Memory B cell (primary cell): ENCODE data around the gene RAB1A.
A peak's percentile ranks its signal among the peaks of the same experiment; 100 is the strongest.
"Not testable (repeated sequence)": the region's sequence is repeated elsewhere in the genome, so short reads cannot be mapped to it uniquely, and the experiment has no call there.

ENCODE experiments used
- ATAC-seq: fragments of 150-1000 bp; cut with Tn5 transposase; 2 replicates; pipeline ENCODE4 v1.10.0; 2021; ENCODE audit warnings: low read depth, mild to moderate bottlenecking, moderate library complexity
- DNase-seq, 2 donors: peaks; one replicate each; pipeline ENCODE4 v3.0.0; 2022; ENCODE audit warnings: low spot score in 2 of 2
- H3K27ac Mint-ChIP-seq: one replicate; pipeline ENCODE4 v1.8.0; 2022; ENCODE audit warnings: mild to moderate bottlenecking, moderate library complexity, mixed read lengths
- H3K27me3 Mint-ChIP-seq: one replicate; pipeline ENCODE4 v1.8.0; 2022; ENCODE audit warnings: mixed read lengths
- H3K36me3 Mint-ChIP-seq: one replicate; pipeline ENCODE4 v1.8.0; 2022; ENCODE audit warnings: mild to moderate bottlenecking, mixed read lengths
- H3K4me1 Mint-ChIP-seq: one replicate; pipeline ENCODE4 v1.8.0; 2022; ENCODE audit warnings: mixed read lengths
- H3K4me3 Mint-ChIP-seq: one replicate; pipeline ENCODE4 v1.8.0; 2022; ENCODE audit warnings: mild to moderate bottlenecking, moderate library complexity, mixed read lengths
- H3K9me3 Mint-ChIP-seq: one replicate; pipeline ENCODE4 v1.8.0; 2022; ENCODE audit warnings: mixed read lengths

Gene RAB1A

GRCh38 chr2:65125457-65125856 is 4.4 kb downstream of the RAB1A start:
- ATAC-seq, H3K4me3 Mint-ChIP-seq, DNase-seq, H3K36me3 Mint-ChIP-seq, H3K27me3 Mint-ChIP-seq, H3K27ac Mint-ChIP-seq, H3K9me3 Mint-ChIP-seq: not testable (repeated sequence)
- peaks cover 26% of the 10 kb centered on the region for H3K4me1 Mint-ChIP-seq

GRCh38 chr2:65122313-65122712 is 7.6 kb downstream of the RAB1A start:
- no peak overlapping the region for H3K4me3 Mint-ChIP-seq
- peaks cover 31% of the 10 kb centered on the region for H3K4me1 Mint-ChIP-seq
- DNase-seq: no peak
- H3K9me3 Mint-ChIP-seq: no peaks in the 10 kb centered on the region
- peak overlapping the region; percentile 3 for H3K27ac Mint-ChIP-seq
- no peaks in the 10 kb centered on the region for H3K27me3 Mint-ChIP-seq
- no peak for ATAC-seq
- H3K36me3 Mint-ChIP-seq: no peaks in the 10 kb centered on the region

- Mint-ChIP-seq H3K4me3 (no peak overlapping the region), H3K4me1 (peaks cover 28% of the 10 kb centered on the region), H3K9me3 (no peaks in the 10 kb centered on the region), H3K27me3 (no peaks in the 10 kb centered on the region), H3K36me3 (no peaks in the 10 kb centered on the region), H3K27ac (no peak overlapping the region)
- ATAC-seq (no peak), DNase-seq (no peak)
Observed at GRCh38 chr2:65120990-65121693, 8.8 kb downstream of the RAB1A start.

GRCh38 chr2:65116645-65117044 is 13.3 kb downstream of the RAB1A start:
- no peak overlapping the region for H3K4me3 Mint-ChIP-seq
- H3K4me1 Mint-ChIP-seq: peaks cover 29% of the 10 kb centered on the region
- no peaks in the 10 kb centered on the region for H3K9me3 Mint-ChIP-seq
- H3K27ac Mint-ChIP-seq: no peak overlapping the region
- H3K27me3 Mint-ChIP-seq: no peaks in the 10 kb centered on the region
- no peak for DNase-seq
- peaks cover 3% of the 10 kb centered on the region for H3K36me3 Mint-ChIP-seq
- ATAC-seq: no peak

- peaks cover 8% of the 10 kb centered on the region for H3K36me3 Mint-ChIP-seq
- ATAC-seq: no peak
- H3K4me3 Mint-ChIP-seq: no peak overlapping the region
- peaks cover 25% of the 10 kb centered on the region for H3K4me1 Mint-ChIP-seq
- H3K27ac Mint-ChIP-seq: no peak overlapping the region
- H3K27me3 Mint-ChIP-seq: no peaks in the 10 kb centered on the region
- DNase-seq: no peak
- no peaks in the 10 kb centered on the region for H3K9me3 Mint-ChIP-seq
Observed at GRCh38 chr2:65114921-65115320, 15.0 kb downstream of the RAB1A start.

GRCh38 chr2:65113816-65114215 is 16.1 kb downstream of the RAB1A start:
- H3K4me1 Mint-ChIP-seq: peaks cover 28% of the 10 kb centered on the region
- no peak for ATAC-seq
- no peak overlapping the region for H3K27ac Mint-ChIP-seq

GRCh38 chr2:65113229-65113628 is 16.7 kb downstream of the RAB1A start:
- Mint-ChIP-seq H3K4me1 (peaks cover 28% of the 10 kb centered on the region), H3K36me3 (peaks cover 12% of the 10 kb centered on the region)
- ATAC-seq: no peak

More at GRCh38 chr2:65113816-65114215, 16.1 kb downstream of the RAB1A start:
- DNase-seq: no peak
- Mint-ChIP-seq H3K27me3 (no peaks in the 10 kb centered on the region), H3K36me3 (peaks cover 12% of the 10 kb centered on the region), H3K9me3 (no peaks in the 10 kb centered on the region), H3K4me3 (no peak overlapping the region)

GRCh38 chr2:65112633-65113032 is 17.3 kb downstream of the RAB1A start:
- H3K9me3 Mint-ChIP-seq: no peaks in the 10 kb centered on the region
- no peak for DNase-seq

More at GRCh38 chr2:65113229-65113628, 16.7 kb downstream of the RAB1A start:
- peak overlapping the region; percentile 12 for H3K27ac Mint-ChIP-seq
- no peaks in the 10 kb centered on the region for H3K9me3 Mint-ChIP-seq
- H3K27me3 Mint-ChIP-seq: no peaks in the 10 kb centered on the region
- no peak for DNase-seq
- H3K4me3 Mint-ChIP-seq: no peak overlapping the region

GRCh38 chr2:65108780-65109179 is 21.1 kb downstream of the RAB1A start:
- Mint-ChIP-seq H3K36me3 (peaks cover 17% of the 10 kb centered on the region), H3K4me1 (peaks cover 16% of the 10 kb centered on the region), H3K27ac (no peak overlapping the region), H3K9me3 (no peaks in the 10 kb centered on the region), H3K4me3 (no peak overlapping the region), H3K27me3 (no peaks in the 10 kb centered on the region)
- no peak for DNase-seq
- no peak for ATAC-seq

More at GRCh38 chr2:65112633-65113032, 17.3 kb downstream of the RAB1A start:
- H3K36me3 Mint-ChIP-seq: peaks cover 12% of the 10 kb centered on the region
- no peak overlapping the region for H3K4me3 Mint-ChIP-seq
- H3K27ac Mint-ChIP-seq: peak overlapping the region; percentile 12
- ATAC-seq: no peak
- no peaks in the 10 kb centered on the region for H3K27me3 Mint-ChIP-seq
- peaks cover 24% of the 10 kb centered on the region for H3K4me1 Mint-ChIP-seq

- H3K36me3 Mint-ChIP-seq: peaks cover 17% of the 10 kb centered on the region
- H3K4me1 Mint-ChIP-seq: peaks cover 13% of the 10 kb centered on the region
- H3K27ac Mint-ChIP-seq: peak overlapping the region; percentile 65
- H3K9me3 Mint-ChIP-seq: no peaks in the 10 kb centered on the region
- no peak overlapping the region for H3K4me3 Mint-ChIP-seq
- ATAC-seq (no peak), DNase-seq (no peak)
- no peaks in the 10 kb centered on the region for H3K27me3 Mint-ChIP-seq
Observed at GRCh38 chr2:65107530-65107929, 22.4 kb downstream of the RAB1A start.

- Mint-ChIP-seq H3K27ac (no peak overlapping the region), H3K4me3 (no peak overlapping the region), H3K36me3 (peaks cover 14% of the 10 kb centered on the region), H3K4me1 (peaks cover 5% of the 10 kb centered on the region), H3K9me3 (no peaks in the 10 kb centered on the region), H3K27me3 (no peaks in the 10 kb centered on the region)
- ATAC-seq (no peak), DNase-seq (no peak)
Observed at GRCh38 chr2:65103013-65103715, 26.7 kb downstream of the RAB1A start.

GRCh38 chr2:65101071-65101470 is 28.8 kb downstream of the RAB1A start:
- no peak for DNase-seq
- H3K36me3 Mint-ChIP-seq: peaks cover 17% of the 10 kb centered on the region
- H3K4me3 Mint-ChIP-seq: no peak overlapping the region
- peaks cover 5% of the 10 kb centered on the region for H3K4me1 Mint-ChIP-seq
- ATAC-seq: no peak
- no peaks in the 10 kb centered on the region for H3K27me3 Mint-ChIP-seq
- no peaks in the 10 kb centered on the region for H3K9me3 Mint-ChIP-seq
- H3K27ac Mint-ChIP-seq: no peak overlapping the region

GRCh38 chr2:65098741-65099140 is 31.2 kb downstream of the RAB1A start:
- no peak for DNase-seq
- Mint-ChIP-seq H3K27ac (peak overlapping the region; percentile 45), H3K4me3 (no peak overlapping the region), H3K9me3 (no peaks in the 10 kb centered on the region), H3K4me1 (peaks cover 5% of the 10 kb centered on the region), H3K27me3 (no peaks in the 10 kb centered on the region), H3K36me3 (peaks cover 15% of the 10 kb centered on the region)
- no peak for ATAC-seq

- Mint-ChIP-seq H3K4me1 (peaks cover 7% of the 10 kb centered on the region), H3K36me3 (peaks cover 21% of the 10 kb centered on the region), H3K27ac (no peak overlapping the region), H3K27me3 (no peaks in the 10 kb centered on the region), H3K9me3 (peaks cover 3% of the 10 kb centered on the region), H3K4me3 (no peak overlapping the region)
- ATAC-seq: no peak
- no peak for DNase-seq
Observed at GRCh38 chr2:65097844-65098243, 32.1 kb downstream of the RAB1A start.
